IMR-90 (cell line): Measurements from ENCODE around the gene PTGS1. TPM values are rescaled to one million over a fixed set of nuclear protein-coding genes. Genes with fewer than 3 reads are reported as not detected.
A peak's percentile ranks its signal among the peaks of the same experiment; 100 is the strongest.

Experiments
- ATAC-seq: fragments of 200-7000 bp; cut with Tn5 transposase; 2 replicates; pipeline ENCODE4 v1.9.1; 2020; ENCODE audit warnings: low read depth, mild to moderate bottlenecking, moderate library complexity
- BruUV-seq: library from RNA; stranded (reverse); fragments of 400-500 nt; replicated peaks from 2 replicates; lab custom pipeline; 2021; lab: Mats Ljungman, UMichigan
- CTCF ChIA-PET: fragments of 300-600 bp; formaldehyde crosslinking; extraction: SDS; loops from one replicate; lab custom pipeline; 2021; ENCODE audit warnings: antibody characterized with exemption; lab: Yijun Ruan, JAX
- POLR2A ChIA-PET: fragments of 300-600 bp; sonication (Branson Sonifier 250); formaldehyde crosslinking; loops from one replicate; lab custom pipeline; 2022; ENCODE audit warnings: antibody characterized with exemption; ENCODE audit not compliant: unreplicated experiment; lab: Charles Lee
- DNase-seq: peaks from one replicate; pipeline ENCODE4 v3.0.0; 2013
- H2AFZ ChIP-seq: replicated peaks from 2 replicates; pipeline ENCODE3; 2013; ENCODE audit warnings: low read length, mild to moderate bottlenecking; ENCODE audit not compliant: poor library complexity
- H2AK5ac ChIP-seq: 2 replicates; pipeline ENCODE4 v1.6.1; 2013; ENCODE audit warnings: low read depth, low read length, inconsistent platforms
- H2AK9ac ChIP-seq: replicated peaks from 2 replicates; pipeline ENCODE3; 2013; ENCODE audit warnings: mild to moderate bottlenecking, low read depth, low read length, moderate library complexity; ENCODE audit not compliant: poor library complexity
- H2BK120ac ChIP-seq: 2 replicates; pipeline ENCODE4 v1.6.1; 2013; ENCODE audit warnings: low read depth, low read length, inconsistent platforms
- H2BK15ac ChIP-seq: 3 replicates; pipeline ENCODE4 v1.6.1; 2013; ENCODE audit warnings: low read depth, low read length, inconsistent platforms
- H2BK20ac ChIP-seq: 2 replicates; pipeline ENCODE4 v1.6.1; 2013; ENCODE audit warnings: low read depth, mild to moderate bottlenecking, inconsistent platforms, low read length, moderate library complexity
- H2BK5ac ChIP-seq: 2 replicates; pipeline ENCODE4 v1.6.1; 2013; ENCODE audit warnings: mild to moderate bottlenecking, low read depth, low read length, inconsistent platforms; ENCODE audit not compliant: poor library complexity, severe bottlenecking
- H3K14ac ChIP-seq: replicated peaks from 2 replicates; pipeline ENCODE4 v1.6.1; 2013; ENCODE audit warnings: low read depth, low read length, inconsistent platforms
- H3K18ac ChIP-seq: 2 replicates; pipeline ENCODE4 v1.6.1; 2013; ENCODE audit warnings: low read depth, low read length, control low read depth
- H3K23ac ChIP-seq: 2 replicates; pipeline ENCODE4 v1.6.1; 2013; ENCODE audit warnings: low read depth, low read length, inconsistent platforms
- H3K27ac ChIP-seq: 2 replicates; pipeline ENCODE4 v1.5.1; 2013; ENCODE audit warnings: mild to moderate bottlenecking, control low read depth, low read length; ENCODE audit not compliant: insufficient read depth
- H3K27me3 ChIP-seq: 2 replicates; pipeline ENCODE4 v1.6.1; 2013; ENCODE audit warnings: low read length; ENCODE audit not compliant: control insufficient read depth, insufficient read depth
- H3K36me3 ChIP-seq: 2 replicates; pipeline ENCODE4 v1.6.1; 2013; ENCODE audit warnings: low read length, mixed read lengths; ENCODE audit not compliant: control insufficient read depth, insufficient read depth
- H3K4ac ChIP-seq: 2 replicates; pipeline ENCODE4 v1.6.1; 2013; ENCODE audit warnings: low read depth, low read length, inconsistent platforms
- H3K4me1 ChIP-seq: 2 replicates; pipeline ENCODE4 v1.6.1; 2013; ENCODE audit warnings: low read length, mixed read lengths; ENCODE audit not compliant: control insufficient read depth, insufficient read depth
- H3K4me2 ChIP-seq: 2 replicates; pipeline ENCODE4 v1.6.1; 2013; ENCODE audit warnings: low read depth, mild to moderate bottlenecking, control low read depth, low read length, moderate library complexity
- H3K4me3 ChIP-seq: 2 replicates; pipeline ENCODE4 v1.5.1; 2013; ENCODE audit warnings: low read depth, mild to moderate bottlenecking, control low read depth, low read length, moderate library complexity; ENCODE audit not compliant: insufficient read depth
- H3K56ac ChIP-seq: 2 replicates; pipeline ENCODE4 v1.6.1; 2013; ENCODE audit warnings: low read length, inconsistent platforms; ENCODE audit not compliant: insufficient read depth; ENCODE audit errors: extremely low read depth
- H3K79me1 ChIP-seq, 2 experiments: 2 replicates each; pipeline ENCODE4 v1.6.1; 2013; ENCODE audit warnings: low read length in 2 of 2, inconsistent platforms in 1 of 2, low read depth in 1 of 2
- H3K9ac ChIP-seq: 2 replicates; pipeline ENCODE4 v1.6.1; 2013; ENCODE audit warnings: low read depth, low read length, control low read depth
- H3K9me1 ChIP-seq: 2 replicates; pipeline ENCODE4 v1.6.1; 2013; ENCODE audit warnings: low read length, inconsistent platforms; ENCODE audit not compliant: insufficient read depth
- H3K9me3 ChIP-seq: 2 replicates; pipeline ENCODE4 v1.6.1; 2013; ENCODE audit warnings: low read length; ENCODE audit not compliant: control insufficient read depth, insufficient read depth
- H4K20me1 ChIP-seq: 2 replicates; pipeline ENCODE4 v1.6.1; 2013; ENCODE audit warnings: low read length, inconsistent platforms; ENCODE audit not compliant: insufficient read depth
- H4K5ac ChIP-seq: 2 replicates; pipeline ENCODE4 v1.6.1; 2013; ENCODE audit warnings: mild to moderate bottlenecking, low read depth, low read length, control low read depth
- H4K8ac ChIP-seq, 2 experiments: 2 replicates each; pipeline ENCODE4 v1.6.1; 2013; ENCODE audit warnings: low read depth in 2 of 2, low read length in 2 of 2, control low read depth in 1 of 2, inconsistent platforms in 1 of 2
- H4K91ac ChIP-seq: 2 replicates; pipeline ENCODE4 v1.6.1; 2013; ENCODE audit warnings: low read depth, low read length, inconsistent platforms; ENCODE audit not compliant: insufficient read depth
- BHLHE40 ChIP-seq: fragments of 150-350 bp; IDR thresholded peaks from 2 replicates; pipeline ENCODE4 v1.6.1; 2016; ENCODE audit warnings: mild to moderate bottlenecking, low read depth, low read length
- CEBPB ChIP-seq: IDR thresholded peaks from 2 replicates; pipeline ENCODE4 v1.6.1; 2012; ENCODE audit warnings: low read depth, low read length, improper control_type of control experiment
- MAFK ChIP-seq: IDR thresholded peaks from 2 replicates; pipeline ENCODE4 v1.6.1; 2012; ENCODE audit warnings: low read depth, low read length, improper control_type of control experiment
- NFE2L2 ChIP-seq: fragments of 150-350 bp; IDR thresholded peaks from 2 replicates; pipeline ENCODE4 v1.6.1; 2016; ENCODE audit warnings: low read depth, mild to moderate bottlenecking, low read length
- RAD21 ChIP-seq: IDR thresholded peaks from 2 replicates; pipeline ENCODE4 v1.6.1; 2012; ENCODE audit warnings: low read length, improper control_type of control experiment
- RCOR1 ChIP-seq: IDR thresholded peaks from 2 replicates; pipeline ENCODE4 v1.6.1; 2012; ENCODE audit warnings: mild to moderate bottlenecking, low read length, improper control_type of control experiment; ENCODE audit not compliant: insufficient replicate concordance
- WGBS, 2 experiments: methylation state at CpG; one replicate each; pipeline versions ENCODE4 v1.1.5 to v1.1.7; 2013; ENCODE audit warnings: missing lambda C conversion rate in 2 of 2; ENCODE audit not compliant: insufficient read length in 1 of 2; ENCODE audit errors: extremely low coverage in 2 of 2; 5-methylcytosine and 5-hydroxymethylcytosine counted together
- dilution Hi-C: fragments of 300-500 bp; cut with HindIII; formaldehyde crosslinking; loops from one replicate; pipeline ENCODE4 v1.14.3; 2018; ENCODE audit warnings: low sequenced_read_pairs; ENCODE audit not compliant: unreplicated experiment
- in situ Hi-C: fragments of 300-500 bp; cut with MboI; formaldehyde crosslinking; loops from 3 replicates; pipeline ENCODE4 v1.14.3; 2019; ENCODE audit warnings: low sequenced_read_pairs, inconsistent platforms, mixed read lengths
- intact Hi-C: fragments of 100-400 bp; cut with micrococcal nuclease; formaldehyde crosslinking; loops from 2 replicates; pipeline ENCODE4 v1.10.0; 2022
- polyA plus RNA-seq, 3 experiments: library from polyadenylated mRNA; depleted of rRNA; stranded (reverse); fragments of >200 nt; gene quantifications; 2 replicates each; pipeline ENCODE4 v1.2.3, GENCODE V29; 2012; ENCODE audit warnings: low replicate concordance in 1 of 3
- total RNA-seq: library from RNA; depleted of rRNA; stranded (reverse); fragments of >200 nt; gene quantifications from 2 replicates; pipeline ENCODE4 v1.2.3, GENCODE V29; 2012

The PTGS1 gene
- total and polyA plus RNA-seq, 2 of the 4 experiments (the other 2 are of a cell fraction) = 24.7 to 38.3 TPM

DNA sequence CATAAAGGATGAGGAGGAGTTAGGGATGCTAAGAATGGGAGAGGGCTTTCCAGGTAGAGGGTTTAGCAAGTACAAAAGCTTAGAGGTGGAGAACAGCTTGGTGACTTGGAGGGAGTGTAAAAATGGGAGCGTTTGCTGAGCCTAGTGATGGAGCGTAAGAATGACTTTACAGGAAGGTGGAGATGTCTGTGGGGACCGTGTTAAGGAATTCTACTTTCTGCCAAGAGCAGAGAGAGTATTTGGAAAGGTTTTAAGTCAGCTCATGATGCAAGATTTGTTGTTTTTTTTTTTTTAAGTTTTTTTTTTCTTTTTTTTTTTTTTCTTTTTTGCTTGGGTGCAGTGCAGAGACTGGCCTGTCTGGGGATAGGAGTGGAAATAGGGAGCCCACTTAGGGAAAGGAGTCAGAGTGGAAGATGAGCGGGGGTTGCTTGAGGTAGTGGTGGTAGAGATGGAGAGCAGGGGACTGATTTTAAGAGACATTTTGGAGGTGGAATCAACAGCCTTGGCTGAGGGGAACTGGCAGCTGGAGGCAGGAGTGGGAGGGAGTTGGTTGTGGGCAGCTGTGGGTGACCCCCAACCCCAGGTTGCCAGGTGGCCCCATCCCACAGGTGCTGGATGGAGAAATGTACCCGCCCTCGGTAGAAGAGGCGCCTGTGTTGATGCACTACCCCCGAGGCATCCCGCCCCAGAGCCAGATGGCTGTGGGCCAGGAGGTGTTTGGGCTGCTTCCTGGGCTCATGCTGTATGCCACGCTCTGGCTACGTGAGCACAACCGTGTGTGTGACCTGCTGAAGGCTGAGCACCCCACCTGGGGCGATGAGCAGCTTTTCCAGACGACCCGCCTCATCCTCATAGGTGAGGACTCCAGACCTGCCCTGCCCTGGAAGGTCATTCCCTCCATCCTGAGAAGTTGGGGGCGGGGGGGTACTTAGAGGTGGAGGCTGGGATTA is 12.4 kb downstream of the PTGS1 start:
- Histone ChIP-seq H4K5ac (peak overlapping the region; percentile 64), H4K91ac (peak overlapping the region; percentile 88), H3K4me3 (no peak overlapping the region), H3K4me2 (no peak overlapping the region), H4K20me1 (no peaks in the 10 kb centered on the region), H2AK5ac (peak overlapping the region; percentile 94), H3K14ac (peak overlapping the region; percentile 87), H2BK120ac (peak overlapping the region; percentile 87), H2BK5ac (peak overlapping the region; percentile 83), H3K27ac (peak overlapping the region; percentile 70), H3K18ac (peak overlapping the region; percentile 37; the same call in 1 of the 2 replicates), H3K27me3 (no peaks in the 10 kb centered on the region), H4K8ac (peak overlapping the region; percentile 75 to 93), H3K9me1 (peaks cover 25% of the 10 kb centered on the region), H3K56ac (no peak overlapping the region), H2AK9ac (peak overlapping the region; percentile 86), H3K9me3 (peaks cover 3% of the 10 kb centered on the region; the same call in 1 of the 2 replicates), H3K23ac (peak overlapping the region; percentile 56; the same call in 1 of the 2 replicates), H3K79me1 (peaks cover 5 to 37% of the 10 kb centered on the region in 2 experiments; a peak in 3 of 4 replicates), H3K4me1 (peaks cover 18% of the 10 kb centered on the region), H3K4ac (peak overlapping the region; percentile 96), H2AFZ (peak overlapping the region; percentile 34), H3K9ac (no peak overlapping the region), H3K36me3 (peaks cover 69% of the 10 kb centered on the region), H2BK20ac (peak overlapping the region; percentile 92), H2BK15ac (peak overlapping the region; percentile 90)
- ChIA-PET POLR2A (interaction anchor here (0.6 kb wide), 1 partner anchor 62 kb away, joined by 8 read pairs; no protein-coding TSS in a partner anchor), CTCF (interaction anchor here (0.6 to 0.7 kb wide), 2 partner anchors 146 to 482 kb away, joined by 3 to 4 read pairs; no protein-coding TSS in a partner anchor)
- intact Hi-C loops (no loop called here), in situ Hi-C loops (no loop called here), dilution Hi-C loops (no loop called here)
- WGBS, 2 experiments = 90% methylated on average over 7 of the region's 16 CpGs; no CpG with 5 or more reads in 1 of the 2 experiments
- DNase-seq (peak; percentile 56), ATAC-seq (peak; percentile 38)
- no TSS peak for BruUV-seq
- TF ChIP-seq RAD21 (no peak), RCOR1 (no peak), BHLHE40 (no peak), NFE2L2 (no peak), CEBPB (peak; percentile 49; the same call in 1 of the 2 replicates), MAFK (no peak)
